Nasal cavity respiratory epithelium epithelial cell of viscerocranial mucosa (primary cell): Measurements from ENCODE around the gene RSPH6A. TPM values are rescaled to one million over a fixed set of nuclear protein-coding genes. Genes with fewer than 3 reads are reported as not detected.

Source experiments
- total RNA-seq: library from RNA; depleted of rRNA; stranded (reverse); fragments of >200 nt; gene quantifications from 2 replicates; pipeline ENCODE4 v1.2.3, GENCODE V29; 2014

RSPH6A gene
- total RNA-seq, result under 0.01 and 0.07 TPM in 2 replicates

DNA sequence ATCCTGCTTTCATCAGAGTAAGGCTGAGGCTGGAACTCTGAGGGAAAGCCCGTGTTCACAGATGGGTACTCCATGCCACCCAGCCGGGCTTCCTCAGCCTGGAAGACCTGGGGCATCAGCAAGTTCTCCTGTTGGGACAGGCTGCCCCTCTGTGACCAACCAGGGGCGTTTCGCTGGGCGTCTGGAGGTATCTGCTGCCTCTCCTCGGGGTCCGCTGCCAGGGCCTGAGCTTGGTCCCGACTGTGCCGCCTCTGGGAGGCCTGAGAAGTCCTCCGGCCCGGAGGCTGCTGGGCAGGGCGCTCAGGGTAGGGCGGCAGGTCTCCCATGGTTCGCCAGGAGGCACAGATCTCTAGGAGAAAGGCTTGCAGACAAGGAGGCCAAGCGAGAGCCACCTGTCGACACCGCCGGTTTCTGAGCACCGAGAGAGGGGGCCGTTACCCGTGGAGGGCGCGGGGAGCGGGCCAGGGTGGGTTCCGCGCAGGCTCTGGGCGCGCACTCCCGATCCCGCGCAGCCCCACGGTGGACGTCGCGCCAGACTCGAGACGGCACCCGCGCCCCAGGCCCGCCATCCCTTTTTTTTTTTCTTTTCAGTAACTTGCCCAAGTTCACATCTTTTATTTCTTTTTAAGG lies at the start of gene RSPH6A:
Gene RSPH6A (minus strand): TSS at position 458 of the 630 bp plus-strand sequence. CDS start 132 bp downstream, at position 326.

DNA sequence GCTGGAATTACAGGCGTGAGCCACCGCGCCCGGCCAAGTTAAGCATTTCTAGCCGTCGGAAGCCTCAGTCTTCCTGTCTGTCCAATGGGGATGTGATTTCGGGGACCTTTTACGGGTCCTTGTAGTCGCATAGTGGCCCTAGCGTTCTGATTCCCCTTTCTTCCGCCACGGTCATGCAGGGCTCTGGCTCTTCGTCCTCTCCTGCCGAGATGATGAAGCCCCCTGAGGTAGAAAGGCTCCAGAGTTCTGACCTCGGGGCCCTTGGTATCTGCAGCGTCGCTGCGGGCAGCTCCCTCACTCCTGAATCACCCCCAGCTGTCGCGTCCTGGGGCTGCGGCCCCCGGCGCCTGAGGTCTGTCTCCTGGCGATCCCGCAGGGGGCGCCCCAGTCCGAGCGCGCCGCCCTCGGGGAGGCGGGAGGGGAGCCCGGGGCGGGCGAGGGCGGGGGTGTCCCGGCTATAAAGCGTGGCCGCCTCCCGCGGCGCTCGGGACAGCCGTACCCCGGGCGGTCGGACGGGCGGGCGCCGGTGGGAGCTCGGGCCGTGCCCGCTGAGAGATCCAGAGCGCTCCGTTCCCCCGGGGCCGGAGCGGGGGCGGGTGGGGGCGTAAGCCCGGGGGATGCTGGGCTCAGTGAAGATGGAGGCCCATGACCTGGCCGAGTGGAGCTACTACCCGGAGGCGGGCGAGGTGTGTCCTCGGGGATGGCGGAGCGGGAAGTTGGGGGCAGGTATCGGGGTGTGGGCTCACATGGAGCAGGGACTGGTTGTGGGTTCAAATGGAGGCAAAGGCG lies 48.9 kb upstream of the RSPH6A start, which contains the start of gene FOXA3:
Gene FOXA3 (plus strand): TSS at position 487 of the 789 bp plus-strand sequence. CDS start 131 bp downstream, at position 618.

DNA sequence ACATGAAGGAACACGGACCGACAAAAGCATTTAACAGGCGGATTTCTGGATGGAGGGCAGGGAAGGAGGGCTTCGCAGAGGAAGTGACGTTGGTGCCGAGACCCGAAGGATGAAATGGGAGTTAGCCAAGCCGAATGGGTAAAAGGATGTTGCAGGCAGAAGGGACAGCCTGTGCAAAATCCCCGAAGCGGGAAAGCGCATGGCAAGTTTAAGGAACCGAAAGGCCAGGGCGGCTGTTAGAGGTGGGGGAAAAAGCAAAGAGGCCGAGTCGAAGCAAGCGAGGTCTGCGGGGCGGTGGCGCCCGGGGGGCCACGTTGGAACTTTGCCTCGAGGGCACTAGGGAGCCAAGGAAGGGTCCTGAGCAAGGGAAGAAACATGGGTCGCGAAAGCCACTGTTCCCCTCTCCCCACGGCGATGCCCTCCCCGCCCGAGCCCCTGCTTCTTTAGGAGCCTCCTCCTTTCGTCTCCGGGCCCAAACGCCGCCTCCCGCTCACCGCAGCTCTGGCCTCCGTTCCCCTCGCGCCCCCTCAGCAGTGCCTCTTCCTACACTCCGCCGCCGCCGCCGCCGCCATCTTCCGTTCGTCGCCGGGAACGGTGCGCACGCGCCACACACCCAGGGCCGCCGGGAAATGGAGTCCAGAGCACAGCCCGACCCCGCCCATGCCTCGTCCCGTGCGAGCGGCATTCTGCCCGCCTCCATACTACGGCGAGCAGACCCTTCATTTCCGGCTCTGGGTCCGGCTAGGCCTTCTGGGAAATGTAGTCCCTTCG lies 47.6 kb upstream of the RSPH6A start, which contains the start of gene SYMPK:
Gene SYMPK (minus strand): TSS at position 584 of the 771 bp plus-strand sequence. CDS start 8,652 bp downstream, outside the sequence.

GRCh38 chr19:45792470-45793177 lies 22.5 kb downstream of the RSPH6A start, which contains the start of gene DMWD:
Gene DMWD, minus strand, starts transcription at chr19:45792845. Its CDS starts 89 bp downstream, at chr19:45792756.

DNA sequence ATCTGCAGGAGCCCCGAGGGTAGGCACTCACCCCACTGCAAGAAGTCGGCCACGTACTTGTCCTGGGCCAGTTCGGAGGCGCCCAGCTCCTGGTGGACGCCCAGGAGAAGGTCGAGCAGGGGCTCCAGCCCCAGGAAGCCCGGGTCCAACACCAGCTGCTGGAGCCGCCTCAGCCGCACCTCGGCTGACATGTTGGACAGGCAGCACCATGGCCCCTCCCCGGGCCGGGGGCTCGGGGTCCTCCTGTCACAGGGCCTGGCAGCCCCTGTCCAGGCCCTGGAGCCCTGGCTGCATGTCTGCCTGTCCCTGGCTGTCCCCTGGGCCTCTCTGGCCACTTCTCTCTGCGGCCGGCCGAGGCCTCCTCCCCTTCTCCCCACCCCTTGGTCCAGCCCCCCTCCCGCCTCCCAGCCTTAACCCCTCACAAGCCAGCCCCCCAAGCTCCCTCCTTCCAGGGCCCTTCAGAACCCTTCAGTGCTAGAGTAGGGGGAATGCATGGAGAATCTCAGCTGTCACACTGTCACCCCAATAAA lies 32.9 kb downstream of the RSPH6A start, which contains the start of gene DMPK:
Gene DMPK (minus strand): TSS at position 329 of the 530 bp plus-strand sequence. CDS start 138 bp downstream, at position 191.

GRCh38 chr19:45768984-45769782 lies 45.9 kb downstream of the RSPH6A start, which contains the start of gene SIX5:
Gene SIX5, minus strand, starts transcription at chr19:45769252. Its CDS starts 408 bp downstream, at chr19:45768844.

Other genes starting within 250 kb of the RSPH6A start
- 6.2 and 8.3 TPM in 2 replicates for gene OPA3, start 230.5 kb downstream of the RSPH6A start, total RNA-seq
- not detected in 2 replicates for gene GPR4, start 213.1 kb downstream of the RSPH6A start, total RNA-seq
- 98.0 and 186 TPM in 2 replicates for gene EML2, start 175.9 kb downstream of the RSPH6A start, total RNA-seq
- 0.93 and 1.0 TPM in 2 replicates for gene GIPR, start 147.1 kb downstream of the RSPH6A start, total RNA-seq
- gene SNRPD2, start 123.4 kb downstream of the RSPH6A start, total RNA-seq, result 164 and 255 TPM in 2 replicates
- 7.8 and 20.2 TPM in 2 replicates for gene QPCTL, start 122.6 kb downstream of the RSPH6A start, total RNA-seq
- 8.0 and 8.2 TPM in 2 replicates for gene FBXO46, start 84.4 kb downstream of the RSPH6A start, total RNA-seq
- not detected in 2 replicates for gene MEIOSIN, start 81.9 kb downstream of the RSPH6A start, total RNA-seq
- gene SIX5, start 46.1 kb downstream of the RSPH6A start, total RNA-seq, result 2.7 and 6.3 TPM in 2 replicates
- gene DMPK, start 32.8 kb downstream of the RSPH6A start, total RNA-seq, result 4.1 and 23.6 TPM in 2 replicates
- gene DMWD, start 22.5 kb downstream of the RSPH6A start, total RNA-seq, result 32.1 and 32.5 TPM in 2 replicates
- 27.7 and 56.0 TPM in 2 replicates for gene SYMPK, start 47.8 kb upstream of the RSPH6A start, total RNA-seq
- not detected in 2 replicates for gene FOXA3, start 49.0 kb upstream of the RSPH6A start, total RNA-seq
- 17.8 and 20.8 TPM in 2 replicates for gene IRF2BP1, start 70.8 kb upstream of the RSPH6A start, total RNA-seq
- gene MYPOP, start 87.3 kb upstream of the RSPH6A start, total RNA-seq, result 1.0 and 2.3 TPM in 2 replicates
- not detected in 2 replicates for gene NANOS2, start 99.5 kb upstream of the RSPH6A start, total RNA-seq
- not detected in 2 replicates for gene NOVA2, start 158.6 kb upstream of the RSPH6A start, total RNA-seq
- 4.9 and 12.3 TPM in 2 replicates for gene CCDC61, start 180.2 kb upstream of the RSPH6A start, total RNA-seq
- not detected in 2 replicates for gene PGLYRP1, start 207.7 kb upstream of the RSPH6A start, total RNA-seq
- not detected in 2 replicates for gene IGFL4, start 225.7 kb upstream of the RSPH6A start, total RNA-seq